ENCODE measurements around the gene GNAQ.
"Not testable (repeated sequence)": the region's sequence is repeated elsewhere in the genome, so short reads cannot be mapped to it uniquely, and the experiment has no call there.

Gene GNAQ

GRCh38 chr9:77892171-77892570 lies 139.4 kb downstream of the GNAQ start:
- Histone ChIP-seq H3K36me3 (ENCODE audit: control insufficient read depth in 2 of 2, insufficient read depth in 2 of 2, low read length in 2 of 2) (peaks cover 0 to 3% of the 10 kb centered on the region in 2 donors), H3K4me3 (ENCODE audit: low read length in 2 of 2) (no peak overlapping the region), H3K9ac (ENCODE audit: low read length in 2 of 2) (no peak overlapping the region), H3K4me1 (ENCODE audit: control insufficient read depth, insufficient read depth, low read length) (no peaks in the 10 kb centered on the region), H3K27ac (ENCODE audit: low read length) (no peak overlapping the region), H3K27me3 (ENCODE audit: control insufficient read depth in 1 of 2, insufficient read depth in 2 of 2, low read length in 2 of 2) (no peaks in the 10 kb centered on the region), H3K9me3 (ENCODE audit: control insufficient read depth in 2 of 2, low read length in 2 of 2) (no peaks in the 10 kb centered on the region)

GRCh38 chr9:77891128-77891800 lies 140.3 kb downstream of the GNAQ start:
- no peaks in the 10 kb centered on the region for H3K4me1 ChIP-seq (ENCODE audit: control insufficient read depth, insufficient read depth, low read length)
- H3K27me3 ChIP-seq (ENCODE audit: control insufficient read depth in 1 of 2, insufficient read depth in 2 of 2, low read length in 2 of 2): no peaks in the 10 kb centered on the region
- H3K36me3 ChIP-seq (ENCODE audit: control insufficient read depth in 2 of 2, insufficient read depth in 2 of 2, low read length in 2 of 2): peaks cover 0 to 3% of the 10 kb centered on the region in 2 donors
- H3K27ac ChIP-seq (ENCODE audit: low read length): no peak overlapping the region
- no peaks in the 10 kb centered on the region for H3K9me3 ChIP-seq (ENCODE audit: control insufficient read depth in 2 of 2, low read length in 2 of 2)
- no peak overlapping the region for H3K9ac ChIP-seq (ENCODE audit: low read length in 2 of 2)
- H3K4me3 ChIP-seq (ENCODE audit: low read length in 2 of 2): no peak overlapping the region

- no peaks in the 10 kb centered on the region for H3K9me3 ChIP-seq (ENCODE audit: control insufficient read depth in 2 of 2, low read length in 2 of 2)
- H3K4me3 ChIP-seq (ENCODE audit: low read length in 2 of 2): no peak overlapping the region
- H3K4me1 ChIP-seq (ENCODE audit: control insufficient read depth, insufficient read depth, low read length): peaks cover 14% of the 10 kb centered on the region
These were observed 143.9 kb downstream of the GNAQ start for GRCh38 chr9:77887662-77888061.

GRCh38 chr9:77885104-77885672 lies 146.4 kb downstream of the GNAQ start:
- no peak overlapping the region for H3K9ac ChIP-seq (ENCODE audit: low read length in 2 of 2)
- H3K4me1 ChIP-seq (ENCODE audit: control insufficient read depth, insufficient read depth, low read length): peaks cover 14% of the 10 kb centered on the region
- H3K9me3 ChIP-seq (ENCODE audit: control insufficient read depth in 2 of 2, low read length in 2 of 2): no peaks in the 10 kb centered on the region
- no peaks in the 10 kb centered on the region for H3K27me3 ChIP-seq (ENCODE audit: control insufficient read depth in 1 of 2, insufficient read depth in 2 of 2, low read length in 2 of 2)
- H3K4me3 ChIP-seq (ENCODE audit: low read length in 2 of 2): no peak overlapping the region
- H3K36me3 ChIP-seq (ENCODE audit: control insufficient read depth in 2 of 2, insufficient read depth in 2 of 2, low read length in 2 of 2): peaks cover 0 to 2% of the 10 kb centered on the region in 2 donors
- H3K27ac ChIP-seq (ENCODE audit: low read length): no peak overlapping the region

More at GRCh38 chr9:77887662-77888061, 143.9 kb downstream of the GNAQ start:
- Histone ChIP-seq H3K27me3 (ENCODE audit: control insufficient read depth in 1 of 2, insufficient read depth in 2 of 2, low read length in 2 of 2) (no peaks in the 10 kb centered on the region), H3K9ac (ENCODE audit: low read length in 2 of 2) (no peak overlapping the region), H3K27ac (ENCODE audit: low read length) (no peak overlapping the region), H3K36me3 (ENCODE audit: control insufficient read depth in 2 of 2, insufficient read depth in 2 of 2, low read length in 2 of 2) (no peaks in the 10 kb centered on the region)

GRCh38 chr9:77883846-77884771 lies 147.5 kb downstream of the GNAQ start:
- no peak overlapping the region for H3K27ac ChIP-seq (ENCODE audit: low read length)
- no peaks in the 10 kb centered on the region for H3K27me3 ChIP-seq (ENCODE audit: control insufficient read depth in 1 of 2, insufficient read depth in 2 of 2, low read length in 2 of 2)
- H3K4me3 ChIP-seq (ENCODE audit: low read length in 2 of 2): no peak overlapping the region
- H3K4me1 ChIP-seq (ENCODE audit: control insufficient read depth, insufficient read depth, low read length): peaks cover 14% of the 10 kb centered on the region
- H3K9me3 ChIP-seq (ENCODE audit: control insufficient read depth in 2 of 2, low read length in 2 of 2): no peaks in the 10 kb centered on the region
- H3K36me3 ChIP-seq (ENCODE audit: control insufficient read depth in 2 of 2, insufficient read depth in 2 of 2, low read length in 2 of 2): peaks cover 0 to 2% of the 10 kb centered on the region in 2 donors
- H3K9ac ChIP-seq (ENCODE audit: low read length in 2 of 2): no peak overlapping the region

GRCh38 chr9:77883133-77883532 lies 148.5 kb downstream of the GNAQ start:
- Histone ChIP-seq H3K9me3 (ENCODE audit: control insufficient read depth in 2 of 2, low read length in 2 of 2) (no peaks in the 10 kb centered on the region), H3K36me3 (ENCODE audit: control insufficient read depth in 2 of 2, insufficient read depth in 2 of 2, low read length in 2 of 2) (peaks cover 0 to 2% of the 10 kb centered on the region in 2 donors), H3K9ac (ENCODE audit: low read length in 2 of 2) (no peak overlapping the region), H3K4me3 (ENCODE audit: low read length in 2 of 2) (no peak overlapping the region), H3K27ac (ENCODE audit: low read length) (no peak overlapping the region), H3K27me3 (ENCODE audit: control insufficient read depth in 1 of 2, insufficient read depth in 2 of 2, low read length in 2 of 2) (no peaks in the 10 kb centered on the region), H3K4me1 (ENCODE audit: control insufficient read depth, insufficient read depth, low read length) (peaks cover 14% of the 10 kb centered on the region)

GRCh38 chr9:77882294-77882693 lies 149.3 kb downstream of the GNAQ start:
- H3K4me1 ChIP-seq (ENCODE audit: control insufficient read depth, insufficient read depth, low read length): peaks cover 14% of the 10 kb centered on the region
- no peak overlapping the region for H3K27ac ChIP-seq (ENCODE audit: low read length)
- no peak overlapping the region for H3K4me3 ChIP-seq (ENCODE audit: low read length in 2 of 2)
- H3K9me3 ChIP-seq (ENCODE audit: control insufficient read depth in 2 of 2, low read length in 2 of 2): no peaks in the 10 kb centered on the region
- H3K9ac ChIP-seq (ENCODE audit: low read length in 2 of 2): no peak overlapping the region
- peaks cover 0 to 2% of the 10 kb centered on the region in 2 donors for H3K36me3 ChIP-seq (ENCODE audit: control insufficient read depth in 2 of 2, insufficient read depth in 2 of 2, low read length in 2 of 2)
- no peaks in the 10 kb centered on the region for H3K27me3 ChIP-seq (ENCODE audit: control insufficient read depth in 1 of 2, insufficient read depth in 2 of 2, low read length in 2 of 2)

GRCh38 chr9:77881634-77882033 lies 150.0 kb downstream of the GNAQ start:
- peaks cover 14% of the 10 kb centered on the region for H3K4me1 ChIP-seq (ENCODE audit: control insufficient read depth, insufficient read depth, low read length)
- not testable (repeated sequence) for H3K4me3 ChIP-seq (ENCODE audit: low read length in 2 of 2)

GRCh38 chr9:77881111-77881510 lies 150.5 kb downstream of the GNAQ start:
- H3K36me3 ChIP-seq (ENCODE audit: control insufficient read depth in 2 of 2, insufficient read depth in 2 of 2, low read length in 2 of 2): peaks cover 0 to 2% of the 10 kb centered on the region in 2 donors

More at GRCh38 chr9:77881634-77882033, 150.0 kb downstream of the GNAQ start:
- H3K27me3 ChIP-seq (ENCODE audit: control insufficient read depth in 1 of 2, insufficient read depth in 2 of 2, low read length in 2 of 2); H3K9me3 ChIP-seq (ENCODE audit: control insufficient read depth in 2 of 2, low read length in 2 of 2); H3K36me3 ChIP-seq (ENCODE audit: control insufficient read depth in 2 of 2, insufficient read depth in 2 of 2, low read length in 2 of 2); H3K27ac ChIP-seq (ENCODE audit: low read length); H3K9ac ChIP-seq (ENCODE audit: low read length in 2 of 2): not testable (repeated sequence)

GRCh38 chr9:77879437-77879943 lies 152.1 kb downstream of the GNAQ start:
- H3K9me3 ChIP-seq (ENCODE audit: control insufficient read depth in 2 of 2, low read length in 2 of 2): no peaks in the 10 kb centered on the region
- no peak overlapping the region for H3K4me3 ChIP-seq (ENCODE audit: low read length in 2 of 2)
- H3K27ac ChIP-seq (ENCODE audit: low read length): no peak overlapping the region
- H3K36me3 ChIP-seq (ENCODE audit: control insufficient read depth in 2 of 2, insufficient read depth in 2 of 2, low read length in 2 of 2): peaks cover 0 to 2% of the 10 kb centered on the region in 2 donors
- peaks cover 12% of the 10 kb centered on the region for H3K4me1 ChIP-seq (ENCODE audit: control insufficient read depth, insufficient read depth, low read length)
- H3K9ac ChIP-seq (ENCODE audit: low read length in 2 of 2): no peak overlapping the region
- H3K27me3 ChIP-seq (ENCODE audit: control insufficient read depth in 1 of 2, insufficient read depth in 2 of 2, low read length in 2 of 2): no peaks in the 10 kb centered on the region

More at GRCh38 chr9:77881111-77881510, 150.5 kb downstream of the GNAQ start:
- Histone ChIP-seq H3K27ac (ENCODE audit: low read length) (no peak overlapping the region), H3K4me1 (ENCODE audit: control insufficient read depth, insufficient read depth, low read length) (peaks cover 14% of the 10 kb centered on the region), H3K4me3 (ENCODE audit: low read length in 2 of 2) (no peak overlapping the region), H3K27me3 (ENCODE audit: control insufficient read depth in 1 of 2, insufficient read depth in 2 of 2, low read length in 2 of 2) (no peaks in the 10 kb centered on the region), H3K9me3 (ENCODE audit: control insufficient read depth in 2 of 2, low read length in 2 of 2) (no peaks in the 10 kb centered on the region), H3K9ac (ENCODE audit: low read length in 2 of 2) (no peak overlapping the region)
